Measurements from ENCODE around the gene TRPM5.

TRPM5 gene

GRCh38 chr11:2406878-2407410 is 37.4 kb downstream of the TRPM5 start:
- no peak for TF ChIP-seq CTCF (IDR thresholded peaks at IDR 0.05; ENCODE audit: unreplicated experiment in 3 of 3)
- Mint-ChIP-seq H3K36me3 (ENCODE audit: low read depth) (no peaks in the 10 kb centered on the region), H3K27me3 (ENCODE audit: low read depth) (no peaks in the 10 kb centered on the region), H3K4me1 (peaks cover 15% of the 10 kb centered on the region), H3K4me3 (no peak overlapping the region), H3K27ac (peak overlapping the region; percentile 16 to 99 (median 85)), H3K9me3 (no peaks in the 10 kb centered on the region)

- Mint-ChIP-seq H3K4me3 (peak overlapping the region in 2 of 3 experiments; percentile 36 to 43), H3K4me1 (peaks cover 15% of the 10 kb centered on the region), H3K36me3 (ENCODE audit: low read depth) (no peaks in the 10 kb centered on the region), H3K27ac (peak overlapping the region in 2 of 3 experiments; percentile 16 to 81), H3K9me3 (no peaks in the 10 kb centered on the region), H3K27me3 (ENCODE audit: low read depth) (no peaks in the 10 kb centered on the region)
- TF ChIP-seq CTCF (IDR thresholded peaks at IDR 0.05; ENCODE audit: unreplicated experiment in 3 of 3) = no peak
These were observed 37.9 kb downstream of the TRPM5 start for GRCh38 chr11:2406451-2406850.

- Mint-ChIP-seq H3K4me1 (peaks cover 19% of the 10 kb centered on the region), H3K9me3 (no peaks in the 10 kb centered on the region), H3K36me3 (ENCODE audit: low read depth) (no peaks in the 10 kb centered on the region), H3K27ac (peak overlapping the region; percentile 29 to 84 (median 73)), H3K27me3 (ENCODE audit: low read depth) (no peaks in the 10 kb centered on the region), H3K4me3 (no peak overlapping the region)
- no peak for TF ChIP-seq CTCF (IDR thresholded peaks at IDR 0.05; ENCODE audit: unreplicated experiment in 3 of 3)
These were observed 39.5 kb downstream of the TRPM5 start for GRCh38 chr11:2404735-2405196.

- TF ChIP-seq CTCF (IDR thresholded peaks at IDR 0.05; ENCODE audit: unreplicated experiment in 3 of 3) = no peak
- no peak overlapping the region for H3K27ac Mint-ChIP-seq
- H3K27me3 Mint-ChIP-seq (ENCODE audit: low read depth) = no peaks in the 10 kb centered on the region
- H3K36me3 Mint-ChIP-seq (ENCODE audit: low read depth) = no peaks in the 10 kb centered on the region
- H3K4me1 Mint-ChIP-seq = peaks cover 5% of the 10 kb centered on the region
- peak overlapping the region; percentile 91 to 98 (median 95) for H3K4me3 Mint-ChIP-seq
- no peaks in the 10 kb centered on the region for H3K9me3 Mint-ChIP-seq
These were observed 41.2 kb downstream of the TRPM5 start for GRCh38 chr11:2402890-2403645.

- no peaks in the 10 kb centered on the region for H3K27me3 Mint-ChIP-seq (ENCODE audit: low read depth)
- peaks cover 5% of the 10 kb centered on the region for H3K4me1 Mint-ChIP-seq
- H3K27ac Mint-ChIP-seq = no peak overlapping the region
- peaks cover 8% of the 10 kb centered on the region for H3K36me3 Mint-ChIP-seq (ENCODE audit: low read depth)
- no peaks in the 10 kb centered on the region for H3K9me3 Mint-ChIP-seq
- H3K4me3 Mint-ChIP-seq = peak overlapping the region; percentile 91 to 98 (median 95)
- TF ChIP-seq CTCF (IDR thresholded peaks at IDR 0.05; ENCODE audit: unreplicated experiment in 3 of 3) = no peak
These were observed 42.2 kb downstream of the TRPM5 start for GRCh38 chr11:2402106-2402505.
